Embryonic facial prominence (tissue), 1 donor: Measurements from ENCODE around the gene ANKRD36.
"Not testable (repeated sequence)": the region's sequence is repeated elsewhere in the genome, so short reads cannot be mapped to it uniquely, and the experiment has no call there.

ENCODE experiments used
- DNase-seq: peaks from one replicate; pipeline ENCODE4 v3.0.0-alpha.2; 2016; ENCODE audit errors: extremely low spot score

The ANKRD36 gene

GRCh38 chr2:97293687-97294086 is 180.7 kb downstream of the ANKRD36 start:
- not testable (repeated sequence) for DNase-seq
